ENCODE measurements around the gene TSEN54.

The TSEN54 gene

DNA sequence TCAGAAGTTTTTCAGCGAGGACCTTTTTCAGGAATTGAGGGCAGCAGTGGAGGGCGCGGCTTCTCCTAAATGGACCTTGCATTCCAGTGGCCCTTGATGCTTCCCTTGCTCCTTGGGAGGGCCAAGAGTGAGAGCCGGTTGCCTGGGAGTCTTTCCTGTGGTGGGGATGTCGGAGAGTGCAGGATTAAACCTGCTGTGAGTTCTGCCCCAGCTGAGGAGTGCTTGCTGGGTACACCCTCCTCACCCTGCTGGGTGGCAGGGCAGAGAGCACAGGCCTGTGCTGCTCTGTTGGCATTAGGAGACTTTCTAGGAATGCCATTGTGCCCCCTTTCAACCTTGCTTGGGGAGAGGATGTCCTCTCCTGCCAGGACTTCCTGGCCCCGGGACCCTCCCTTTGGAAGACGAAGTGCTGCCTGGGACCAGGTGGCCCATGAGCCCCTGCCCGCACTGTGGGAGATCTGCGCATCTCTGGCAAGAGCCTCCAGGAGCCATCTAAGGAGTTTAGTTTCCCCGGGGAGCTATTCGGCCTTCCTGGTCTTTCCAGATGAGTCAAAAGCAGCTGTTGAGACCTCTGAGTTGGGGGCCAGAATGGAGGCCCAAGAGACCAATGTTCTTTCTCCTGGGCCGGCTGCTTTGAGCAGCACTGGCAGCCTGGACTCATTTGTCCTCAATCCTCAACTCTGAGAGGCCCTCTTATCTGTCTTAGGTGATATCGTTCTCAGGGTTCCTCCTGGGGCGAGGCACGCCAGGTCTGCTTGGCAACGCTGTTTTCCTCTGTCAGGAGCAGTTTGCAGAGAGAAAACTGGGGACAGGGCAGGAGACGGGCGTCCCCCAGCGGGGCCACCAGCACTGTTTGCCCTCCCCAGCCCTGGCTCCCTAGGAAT, 14.8 kb downstream of the TSEN54 start:
- 83 to 86% methylated on average over 19 of the region's 19 CpGs for WGBS, 2 experiments
- peaks cover 12% of the 10 kb centered on the region for H3K27me3 ChIP-seq (ENCODE audit: control insufficient read depth, insufficient read depth, low read length, poor library complexity, severe bottlenecking)
- no peak overlapping the region for H3K4me3 ChIP-seq (ENCODE audit: insufficient read depth, low read depth, low read length)
- no peaks in the 10 kb centered on the region for H3K36me3 ChIP-seq (ENCODE audit: control insufficient read depth, insufficient read depth, low read length)
- H3K27ac ChIP-seq (ENCODE audit: insufficient read depth, low read depth, low read length, poor library complexity, severe bottlenecking), result no peak overlapping the region
- H3K9me3 ChIP-seq (ENCODE audit: control insufficient read depth, low read length), result no peaks in the 10 kb centered on the region
- peaks cover 24% of the 10 kb centered on the region for H3K4me1 ChIP-seq (ENCODE audit: control insufficient read depth, insufficient read depth, low read length)

DNA sequence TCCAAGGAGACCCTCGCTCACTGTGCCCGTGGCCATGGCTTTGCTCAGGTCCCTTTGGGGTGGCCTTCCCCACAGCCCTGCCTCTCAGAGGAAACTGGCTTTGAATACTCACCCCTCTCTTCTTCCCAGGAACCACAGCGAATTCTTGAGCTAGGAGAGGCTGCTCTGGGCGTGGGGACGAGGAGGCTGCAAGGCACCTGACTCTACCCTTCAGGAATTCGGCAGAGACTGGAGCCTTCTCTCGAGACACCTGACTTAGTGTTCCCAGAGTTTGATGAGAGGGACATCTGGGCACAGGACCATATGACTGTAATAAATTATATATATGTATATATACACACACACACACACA, 15.4 kb downstream of the TSEN54 start:
- 90 to 93% methylated on average over 7 of the region's 7 CpGs for WGBS, 2 experiments
- Histone ChIP-seq H3K9me3 (ENCODE audit: control insufficient read depth, low read length) (no peaks in the 10 kb centered on the region), H3K4me1 (ENCODE audit: control insufficient read depth, insufficient read depth, low read length) (peaks cover 23% of the 10 kb centered on the region), H3K36me3 (ENCODE audit: control insufficient read depth, insufficient read depth, low read length) (no peaks in the 10 kb centered on the region), H3K27ac (ENCODE audit: insufficient read depth, low read depth, low read length, poor library complexity, severe bottlenecking) (no peak overlapping the region), H3K4me3 (ENCODE audit: insufficient read depth, low read depth, low read length) (no peak overlapping the region), H3K27me3 (ENCODE audit: control insufficient read depth, insufficient read depth, low read length, poor library complexity, severe bottlenecking) (peaks cover 6% of the 10 kb centered on the region)

DNA sequence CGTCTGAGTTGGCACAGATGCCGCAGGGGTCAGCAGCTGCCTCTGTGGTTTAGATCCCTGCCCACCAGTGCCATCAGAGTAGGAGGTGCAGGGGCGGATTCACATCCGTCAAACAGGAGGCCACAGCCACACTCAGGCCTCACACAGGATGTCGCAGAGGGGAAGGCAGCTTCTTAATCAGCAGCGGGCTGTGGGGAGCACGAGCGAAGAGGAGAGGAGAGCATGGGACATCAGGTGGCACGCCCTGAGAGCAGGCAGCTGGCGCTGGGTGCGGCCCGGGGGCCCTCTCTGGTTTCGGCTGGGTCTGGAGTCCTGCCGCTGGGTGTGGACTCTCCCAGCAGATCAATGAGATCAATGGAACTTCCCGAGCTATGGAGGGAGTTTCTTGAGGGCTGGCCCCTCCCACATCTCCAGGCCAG, 18.8 kb downstream of the TSEN54 start:
- Histone ChIP-seq H3K27ac (ENCODE audit: insufficient read depth, low read depth, low read length, poor library complexity, severe bottlenecking) (no peak overlapping the region), H3K27me3 (ENCODE audit: control insufficient read depth, insufficient read depth, low read length, poor library complexity, severe bottlenecking) (no peaks in the 10 kb centered on the region), H3K4me3 (ENCODE audit: insufficient read depth, low read depth, low read length) (no peak overlapping the region), H3K9me3 (ENCODE audit: control insufficient read depth, low read length) (no peaks in the 10 kb centered on the region), H3K4me1 (ENCODE audit: control insufficient read depth, insufficient read depth, low read length) (peaks cover 23% of the 10 kb centered on the region), H3K36me3 (ENCODE audit: control insufficient read depth, insufficient read depth, low read length) (no peaks in the 10 kb centered on the region)
- 83 to 85% methylated on average over 15 of the region's 15 CpGs for WGBS, 2 experiments

DNA sequence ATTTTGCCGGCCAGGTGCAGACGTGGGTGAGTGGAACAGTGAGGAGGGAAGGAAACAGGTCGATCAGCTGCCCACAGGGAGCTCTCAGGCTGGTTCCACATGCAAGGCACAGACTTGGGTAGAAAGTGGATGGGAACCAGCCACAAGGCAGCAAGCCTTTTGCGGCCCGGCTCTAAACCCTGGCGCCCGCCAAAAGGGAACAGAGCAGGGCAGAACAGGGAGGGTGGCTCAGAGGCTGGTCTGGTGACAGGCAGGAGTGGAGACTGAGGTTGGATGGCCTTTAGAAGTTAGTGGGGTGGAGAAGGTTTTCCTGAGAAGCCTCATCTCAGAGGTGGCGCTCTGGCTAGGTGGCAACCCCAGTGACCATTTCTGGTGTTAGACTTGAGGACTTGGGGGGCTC, 19.5 kb downstream of the TSEN54 start:
- Histone ChIP-seq H3K27ac (ENCODE audit: insufficient read depth, low read depth, low read length, poor library complexity, severe bottlenecking) (no peak overlapping the region), H3K4me1 (ENCODE audit: control insufficient read depth, insufficient read depth, low read length) (peaks cover 20% of the 10 kb centered on the region), H3K4me3 (ENCODE audit: insufficient read depth, low read depth, low read length) (no peak overlapping the region), H3K9me3 (ENCODE audit: control insufficient read depth, low read length) (no peaks in the 10 kb centered on the region), H3K27me3 (ENCODE audit: control insufficient read depth, insufficient read depth, low read length, poor library complexity, severe bottlenecking) (no peaks in the 10 kb centered on the region), H3K36me3 (ENCODE audit: control insufficient read depth, insufficient read depth, low read length) (no peaks in the 10 kb centered on the region)
- 96% methylated on average over 8 of the region's 8 CpGs for WGBS, 2 experiments

DNA sequence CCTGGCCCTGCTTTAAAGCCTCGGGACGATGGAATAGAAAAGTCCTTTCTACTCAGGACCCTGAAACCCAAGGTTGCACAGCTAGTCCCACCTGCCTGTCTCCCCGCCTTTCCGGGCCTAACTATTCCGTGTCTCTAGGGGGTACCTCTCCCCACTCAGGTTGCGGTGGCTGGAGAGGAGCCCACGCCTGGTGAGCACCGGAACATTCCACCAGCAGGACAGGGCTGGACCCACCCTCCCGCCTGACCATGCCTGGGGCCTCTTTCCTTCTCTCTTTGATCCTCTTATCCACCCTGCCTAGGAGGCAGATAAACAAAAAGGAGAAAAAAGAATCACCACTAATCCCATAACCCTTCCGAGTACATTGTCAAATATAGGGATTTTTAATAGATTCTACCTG, 20.0 kb downstream of the TSEN54 start:
- H3K9me3 ChIP-seq (ENCODE audit: control insufficient read depth, low read length), result no peaks in the 10 kb centered on the region
- no peaks in the 10 kb centered on the region for H3K36me3 ChIP-seq (ENCODE audit: control insufficient read depth, insufficient read depth, low read length)
- H3K27me3 ChIP-seq (ENCODE audit: control insufficient read depth, insufficient read depth, low read length, poor library complexity, severe bottlenecking), result no peaks in the 10 kb centered on the region
- no peak overlapping the region for H3K27ac ChIP-seq (ENCODE audit: insufficient read depth, low read depth, low read length, poor library complexity, severe bottlenecking)
- 83 to 85% methylated on average over 9 of the region's 10 CpGs for WGBS, 2 experiments
- peaks cover 15% of the 10 kb centered on the region for H3K4me1 ChIP-seq (ENCODE audit: control insufficient read depth, insufficient read depth, low read length)
- H3K4me3 ChIP-seq (ENCODE audit: insufficient read depth, low read depth, low read length), result no peak overlapping the region

DNA sequence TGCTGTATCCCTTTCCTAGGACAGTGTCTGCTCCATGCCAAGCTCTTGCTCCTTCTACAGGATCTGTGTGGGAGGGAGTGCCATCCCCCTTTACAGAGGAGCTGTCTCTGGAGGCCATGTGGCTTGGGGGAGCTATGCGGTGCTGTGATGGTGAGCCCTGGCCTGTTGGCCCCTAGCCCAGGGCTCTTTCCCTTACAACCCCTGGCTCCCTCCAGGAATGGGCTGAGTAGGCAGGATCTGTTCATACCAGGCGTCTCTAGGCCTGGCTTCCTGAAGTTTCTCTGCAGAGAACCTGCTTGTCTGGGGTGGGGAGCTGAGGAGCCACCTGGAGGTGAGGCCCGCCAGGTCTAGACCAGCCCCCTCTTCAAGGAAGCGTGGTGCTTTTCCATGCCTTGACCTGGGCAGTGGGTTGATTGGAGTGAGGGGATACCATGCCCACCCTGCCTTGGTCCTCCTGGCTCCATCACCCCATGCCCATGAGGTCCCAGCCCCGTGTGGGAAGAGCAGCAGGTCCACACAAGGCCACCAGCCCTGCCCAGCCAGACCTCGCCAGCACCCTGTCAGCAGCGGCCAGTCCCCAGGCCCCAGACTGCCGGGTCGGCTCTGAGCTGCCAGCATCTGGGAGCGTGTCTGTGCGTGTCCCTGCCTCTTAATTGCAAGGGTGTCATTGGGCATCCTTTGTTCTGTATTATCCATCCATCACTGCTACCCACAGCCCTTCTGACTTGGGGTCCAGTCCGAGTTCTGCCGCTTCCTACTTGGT, 23.8 kb downstream of the TSEN54 start:
- Histone ChIP-seq H3K4me1 (ENCODE audit: control insufficient read depth, insufficient read depth, low read length) (peaks cover 20% of the 10 kb centered on the region), H3K27me3 (ENCODE audit: control insufficient read depth, insufficient read depth, low read length, poor library complexity, severe bottlenecking) (no peaks in the 10 kb centered on the region)
- 92 to 95% methylated on average over 13 of the region's 13 CpGs for WGBS, 2 experiments

DNA sequence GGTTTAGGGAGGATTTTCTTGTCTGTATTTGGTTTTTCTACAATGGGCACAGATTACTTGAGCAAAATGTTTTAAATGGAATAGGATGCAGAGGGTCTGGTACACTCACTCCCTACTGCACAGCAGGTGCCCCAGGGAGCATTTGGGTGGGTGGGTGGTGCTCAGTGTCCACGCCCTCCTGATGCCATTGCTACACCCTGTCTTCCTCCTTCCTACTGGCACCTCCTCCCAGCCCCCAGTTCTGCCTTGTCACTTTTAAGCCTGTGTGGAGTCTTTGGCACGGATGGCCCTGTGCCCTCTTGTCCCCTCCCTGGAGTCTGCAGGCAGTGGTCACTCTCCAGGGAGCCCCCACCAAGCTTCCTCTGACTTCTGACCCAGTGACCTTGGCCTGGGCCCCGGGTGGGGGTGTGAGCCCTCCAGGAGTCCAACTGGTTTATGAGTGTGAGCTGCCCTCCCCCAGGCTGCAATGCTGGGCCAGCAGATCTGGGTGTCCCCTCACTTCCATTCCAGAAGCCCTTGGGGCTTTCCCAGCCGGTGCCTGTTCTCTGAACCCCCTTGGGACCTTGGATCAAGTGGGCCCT, 24.7 kb downstream of the TSEN54 start:
- H3K4me1 ChIP-seq (ENCODE audit: control insufficient read depth, insufficient read depth, low read length), result peaks cover 12% of the 10 kb centered on the region
- no peak overlapping the region for H3K4me3 ChIP-seq (ENCODE audit: insufficient read depth, low read depth, low read length)
- no peaks in the 10 kb centered on the region for H3K36me3 ChIP-seq (ENCODE audit: control insufficient read depth, insufficient read depth, low read length)
- no peak overlapping the region for H3K27ac ChIP-seq (ENCODE audit: insufficient read depth, low read depth, low read length, poor library complexity, severe bottlenecking)
- no peaks in the 10 kb centered on the region for H3K9me3 ChIP-seq (ENCODE audit: control insufficient read depth, low read length)
- no peaks in the 10 kb centered on the region for H3K27me3 ChIP-seq (ENCODE audit: control insufficient read depth, insufficient read depth, low read length, poor library complexity, severe bottlenecking)
- WGBS, 2 experiments, result 90 to 93% methylated on average over 4 of the region's 4 CpGs

More for the DNA sequence above, 23.8 kb downstream of the TSEN54 start:
- Histone ChIP-seq H3K36me3 (ENCODE audit: control insufficient read depth, insufficient read depth, low read length) (no peaks in the 10 kb centered on the region), H3K27ac (ENCODE audit: insufficient read depth, low read depth, low read length, poor library complexity, severe bottlenecking) (no peak overlapping the region), H3K4me3 (ENCODE audit: insufficient read depth, low read depth, low read length) (no peak overlapping the region), H3K9me3 (ENCODE audit: control insufficient read depth, low read length) (no peaks in the 10 kb centered on the region)

DNA sequence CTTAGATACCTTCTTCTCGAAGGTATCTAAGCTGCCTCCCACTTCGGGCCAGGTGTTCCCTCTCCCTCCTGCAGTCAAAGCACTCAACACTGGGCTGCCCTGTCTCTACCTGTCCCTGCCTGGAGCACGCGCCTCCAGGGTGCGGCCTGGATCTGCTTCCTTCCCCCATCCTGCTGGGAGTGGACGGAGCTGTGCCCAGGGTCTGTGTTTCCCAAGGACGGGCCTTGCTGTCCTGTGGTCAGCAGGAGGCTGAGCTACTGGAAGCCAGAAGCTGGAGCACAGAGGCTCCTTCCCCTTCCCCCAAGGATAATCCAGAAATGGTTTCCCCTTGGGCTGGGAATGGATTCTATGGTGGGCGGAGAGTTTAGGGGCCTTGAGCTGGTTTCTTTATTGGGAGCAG, 25.9 kb downstream of the TSEN54 start:
- WGBS, 2 experiments, result 89 to 95% methylated on average over 8 of the region's 8 CpGs
- peaks cover 8% of the 10 kb centered on the region for H3K4me1 ChIP-seq (ENCODE audit: control insufficient read depth, insufficient read depth, low read length)
- no peak overlapping the region for H3K4me3 ChIP-seq (ENCODE audit: insufficient read depth, low read depth, low read length)
- no peaks in the 10 kb centered on the region for H3K27me3 ChIP-seq (ENCODE audit: control insufficient read depth, insufficient read depth, low read length, poor library complexity, severe bottlenecking)
- H3K27ac ChIP-seq (ENCODE audit: insufficient read depth, low read depth, low read length, poor library complexity, severe bottlenecking), result no peak overlapping the region
- no peaks in the 10 kb centered on the region for H3K36me3 ChIP-seq (ENCODE audit: control insufficient read depth, insufficient read depth, low read length)
- H3K9me3 ChIP-seq (ENCODE audit: control insufficient read depth, low read length), result no peaks in the 10 kb centered on the region

DNA sequence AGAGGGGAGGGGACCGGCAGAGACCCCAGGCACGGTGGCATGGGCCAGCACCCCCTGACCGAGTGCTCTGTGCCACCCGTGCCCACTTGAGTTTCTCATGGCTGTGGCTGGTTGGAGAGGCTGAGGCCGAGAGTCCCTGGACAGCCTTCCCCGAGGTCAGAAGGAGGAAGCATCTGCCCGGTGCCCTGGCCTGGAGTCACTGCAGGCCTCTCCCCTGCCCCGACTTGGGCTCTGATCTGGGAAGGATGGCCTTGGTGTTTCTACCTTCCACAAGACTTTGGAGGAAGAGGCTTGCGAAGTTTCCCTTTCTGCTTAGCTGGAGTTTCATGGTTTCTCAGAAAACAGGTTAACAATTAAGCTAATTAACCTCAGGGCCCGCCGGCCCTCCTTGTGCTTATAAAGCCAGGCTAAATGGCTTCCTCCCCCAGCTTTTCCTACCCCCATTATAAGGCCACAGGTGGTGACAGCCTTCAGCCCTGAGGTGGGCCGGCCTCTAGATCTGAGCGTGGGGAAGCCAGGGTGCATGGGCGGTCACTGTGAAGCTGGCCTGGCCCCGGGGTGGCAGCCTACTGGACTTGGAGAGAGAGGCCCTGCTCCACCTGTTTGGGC, 26.5 kb downstream of the TSEN54 start:
- H3K27me3 ChIP-seq (ENCODE audit: control insufficient read depth, insufficient read depth, low read length, poor library complexity, severe bottlenecking), result no peaks in the 10 kb centered on the region
- WGBS, 2 experiments, result 91% methylated on average over 15 of the region's 15 CpGs
- H3K36me3 ChIP-seq (ENCODE audit: control insufficient read depth, insufficient read depth, low read length), result no peaks in the 10 kb centered on the region
- peaks cover 8% of the 10 kb centered on the region for H3K4me1 ChIP-seq (ENCODE audit: control insufficient read depth, insufficient read depth, low read length)
- H3K27ac ChIP-seq (ENCODE audit: insufficient read depth, low read depth, low read length, poor library complexity, severe bottlenecking), result no peak overlapping the region
- H3K9me3 ChIP-seq (ENCODE audit: control insufficient read depth, low read length), result no peaks in the 10 kb centered on the region
- no peak overlapping the region for H3K4me3 ChIP-seq (ENCODE audit: insufficient read depth, low read depth, low read length)

DNA sequence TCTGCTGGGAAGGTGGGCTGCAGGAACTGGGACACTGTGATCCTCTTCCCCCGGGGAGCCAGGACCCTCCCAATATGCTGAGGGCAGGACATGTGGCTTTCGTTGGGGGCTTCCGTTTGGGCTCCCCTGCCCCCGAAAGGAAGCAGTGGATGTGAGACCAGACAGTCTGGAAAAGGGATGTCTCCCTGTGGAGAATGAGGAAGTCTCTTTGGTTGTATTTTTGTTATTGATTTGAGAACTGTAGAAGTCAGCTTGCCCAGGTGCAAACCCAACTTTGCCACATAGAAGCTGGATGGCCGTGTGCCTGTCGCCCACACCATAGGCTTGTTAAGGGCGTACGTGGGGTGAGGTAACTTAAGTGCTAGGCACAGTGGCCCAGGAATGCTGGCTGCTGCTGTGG, 27.9 kb downstream of the TSEN54 start:
- Histone ChIP-seq H3K4me1 (ENCODE audit: control insufficient read depth, insufficient read depth, low read length) (peaks cover 13% of the 10 kb centered on the region), H3K9me3 (ENCODE audit: control insufficient read depth, low read length) (no peaks in the 10 kb centered on the region), H3K27ac (ENCODE audit: insufficient read depth, low read depth, low read length, poor library complexity, severe bottlenecking) (no peak overlapping the region), H3K4me3 (ENCODE audit: insufficient read depth, low read depth, low read length) (no peak overlapping the region), H3K36me3 (ENCODE audit: control insufficient read depth, insufficient read depth, low read length) (no peaks in the 10 kb centered on the region), H3K27me3 (ENCODE audit: control insufficient read depth, insufficient read depth, low read length, poor library complexity, severe bottlenecking) (no peaks in the 10 kb centered on the region)
- WGBS, 2 experiments, result 93 to 94% methylated on average over 8 of the region's 8 CpGs
